ENCODE data around the gene PKNOX1. TPM values are rescaled to one million over a fixed set of nuclear protein-coding genes. Genes with fewer than 3 reads are reported as not detected.
"Not testable (repeated sequence)": the region's sequence is repeated elsewhere in the genome, so short reads cannot be mapped to it uniquely, and the experiment has no call there.

PKNOX1 gene
- total RNA-seq, 1 experiment from 2014 or later, result 30.6 TPM

DNA sequence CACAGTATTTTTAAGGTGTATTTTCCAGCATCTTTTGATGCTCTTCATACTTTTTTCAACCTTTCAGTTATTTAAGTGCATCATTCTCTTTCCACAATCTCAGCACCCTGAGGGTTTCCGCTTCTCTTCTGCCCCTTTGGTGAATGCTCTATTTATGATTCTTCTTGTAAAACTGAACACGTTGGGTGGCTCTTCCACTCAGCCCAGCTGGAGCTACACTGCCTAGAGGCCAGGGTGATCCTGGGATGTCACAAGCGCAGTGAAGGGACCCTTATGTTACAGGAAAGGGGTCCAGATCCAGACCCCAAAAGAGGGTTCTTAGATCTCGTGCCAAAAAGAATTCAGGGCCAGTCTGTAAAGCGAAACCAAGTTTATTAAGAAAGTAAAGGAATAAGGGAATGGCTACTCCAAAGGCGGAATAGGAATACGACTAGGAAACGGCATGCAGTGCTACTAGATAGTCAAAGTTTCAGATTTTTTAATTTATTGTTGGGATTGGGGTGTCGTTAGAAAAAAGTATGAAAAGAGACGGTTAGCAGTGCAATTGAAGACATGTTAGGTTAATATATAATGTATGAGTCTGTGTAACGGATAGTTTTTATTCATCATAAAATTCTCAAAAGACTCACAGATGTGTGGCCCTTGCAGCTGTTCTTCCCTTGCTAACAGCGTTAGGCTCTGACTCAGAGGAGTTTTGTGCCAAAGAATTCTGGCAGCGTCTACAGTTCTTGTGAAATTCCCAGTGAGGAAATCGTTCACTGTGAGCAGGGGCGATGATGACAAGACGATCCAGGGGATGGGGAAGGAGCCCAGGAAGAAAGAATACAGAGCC, 34.6 kb upstream of the PKNOX1 start:
- peaks cover 7% of the 10 kb centered on the region for H3K4me1 ChIP-seq (ENCODE audit: insufficient read depth, low read length, poor library complexity, severe bottlenecking)
- no peaks in the 10 kb centered on the region for H3K27me3 ChIP-seq (replicated peaks; ENCODE audit: insufficient read depth, low read depth, low read length, poor library complexity)
- CTCF ChIA-PET, result interaction anchor here (0.7 kb wide), 1 partner anchor 76 kb away, joined by 11 read pairs; no protein-coding TSS in a partner anchor
- H3K4me3 ChIP-seq (ENCODE audit: low read depth, low read length, poor library complexity, severe bottlenecking), result no peak overlapping the region
- TF ChIP-seq, protein P1, sequence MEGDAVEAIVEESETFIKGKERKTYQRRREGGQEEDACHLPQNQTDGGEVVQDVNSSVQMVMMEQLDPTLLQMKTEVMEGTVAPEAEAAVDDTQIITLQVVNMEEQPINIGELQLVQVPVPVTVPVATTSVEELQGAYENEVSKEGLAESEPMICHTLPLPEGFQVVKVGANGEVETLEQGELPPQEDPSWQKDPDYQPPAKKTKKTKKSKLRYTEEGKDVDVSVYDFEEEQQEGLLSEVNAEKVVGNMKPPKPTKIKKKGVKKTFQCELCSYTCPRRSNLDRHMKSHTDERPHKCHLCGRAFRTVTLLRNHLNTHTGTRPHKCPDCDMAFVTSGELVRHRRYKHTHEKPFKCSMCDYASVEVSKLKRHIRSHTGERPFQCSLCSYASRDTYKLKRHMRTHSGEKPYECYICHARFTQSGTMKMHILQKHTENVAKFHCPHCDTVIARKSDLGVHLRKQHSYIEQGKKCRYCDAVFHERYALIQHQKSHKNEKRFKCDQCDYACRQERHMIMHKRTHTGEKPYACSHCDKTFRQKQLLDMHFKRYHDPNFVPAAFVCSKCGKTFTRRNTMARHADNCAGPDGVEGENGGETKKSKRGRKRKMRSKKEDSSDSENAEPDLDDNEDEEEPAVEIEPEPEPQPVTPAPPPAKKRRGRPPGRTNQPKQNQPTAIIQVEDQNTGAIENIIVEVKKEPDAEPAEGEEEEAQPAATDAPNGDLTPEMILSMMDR (conservative IDR thresholded peaks at IDR 0.05; ENCODE audit: low read depth, low read length), result no peak
- no peak for TF ChIP-seq EZH2 (IDR thresholded peaks at IDR 0.05; ENCODE audit: borderline replicate concordance, low read depth, low read length, poor library complexity, severe bottlenecking)
- intact Hi-C loops (cut with micrococcal nuclease; ENCODE audit: unreplicated experiment), result no loop called here
- DNase-seq (ENCODE audit: low spot score), result peak; percentile 90
- POLR2A ChIA-PET (ENCODE audit: low non-redundant PET), result no interaction called here
- peak overlapping the region; percentile 60 for H3K27ac ChIP-seq (ENCODE audit: low read depth, low read length, poor library complexity, severe bottlenecking)
- no peaks in the 10 kb centered on the region for H3K36me3 ChIP-seq (ENCODE audit: insufficient read depth, low read length, poor library complexity, severe bottlenecking)
- no peaks in the 10 kb centered on the region for H3K9me3 ChIP-seq (ENCODE audit: low read depth, low read length, poor library complexity, severe bottlenecking)
- BruUV-seq (replicated peaks), result no TSS peak

DNA sequence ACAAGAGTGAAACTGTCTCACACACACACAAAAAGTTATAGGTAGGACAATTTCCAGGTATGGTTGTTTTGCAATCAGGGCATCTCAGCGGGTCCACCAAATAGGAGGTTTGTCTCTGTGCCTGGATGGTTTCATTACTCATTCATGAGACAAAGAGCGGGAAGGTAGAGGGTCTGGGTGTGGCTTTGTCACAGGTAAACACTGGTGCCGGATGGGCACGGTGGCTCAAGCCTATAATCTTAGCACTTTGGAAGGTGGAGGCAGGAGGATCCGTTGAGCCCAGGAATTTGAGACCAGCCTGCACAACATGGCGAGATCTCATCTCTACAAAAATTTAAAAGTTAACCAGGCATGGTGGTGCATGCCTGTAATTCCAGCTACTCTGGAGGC, 32.7 kb upstream of the PKNOX1 start:
- ChIA-PET CTCF (no interaction called here), POLR2A (ENCODE audit: low non-redundant PET) (no interaction called here)
- H3K9me3 ChIP-seq (ENCODE audit: low read depth, low read length, poor library complexity, severe bottlenecking), result no peaks in the 10 kb centered on the region
- H3K36me3 ChIP-seq (ENCODE audit: insufficient read depth, low read length, poor library complexity, severe bottlenecking), result no peaks in the 10 kb centered on the region
- no peak overlapping the region for H3K4me3 ChIP-seq (ENCODE audit: low read depth, low read length, poor library complexity, severe bottlenecking)
- DNase-seq (ENCODE audit: low spot score), result no peak
- H3K4me1 ChIP-seq (ENCODE audit: insufficient read depth, low read length, poor library complexity, severe bottlenecking), result peaks cover 7% of the 10 kb centered on the region
- H3K27ac ChIP-seq (ENCODE audit: low read depth, low read length, poor library complexity, severe bottlenecking), result no peak overlapping the region
- intact Hi-C loops (cut with micrococcal nuclease; ENCODE audit: unreplicated experiment), result no loop called here
- TF ChIP-seq EZH2 (IDR thresholded peaks at IDR 0.05; ENCODE audit: borderline replicate concordance, low read depth, low read length, poor library complexity, severe bottlenecking), result no peak
- TF ChIP-seq, protein P1 (conservative IDR thresholded peaks at IDR 0.05; ENCODE audit: low read depth, low read length), result no peak
- H3K27me3 ChIP-seq (replicated peaks; ENCODE audit: insufficient read depth, low read depth, low read length, poor library complexity), result no peaks in the 10 kb centered on the region
- no TSS peak for BruUV-seq (replicated peaks)

DNA sequence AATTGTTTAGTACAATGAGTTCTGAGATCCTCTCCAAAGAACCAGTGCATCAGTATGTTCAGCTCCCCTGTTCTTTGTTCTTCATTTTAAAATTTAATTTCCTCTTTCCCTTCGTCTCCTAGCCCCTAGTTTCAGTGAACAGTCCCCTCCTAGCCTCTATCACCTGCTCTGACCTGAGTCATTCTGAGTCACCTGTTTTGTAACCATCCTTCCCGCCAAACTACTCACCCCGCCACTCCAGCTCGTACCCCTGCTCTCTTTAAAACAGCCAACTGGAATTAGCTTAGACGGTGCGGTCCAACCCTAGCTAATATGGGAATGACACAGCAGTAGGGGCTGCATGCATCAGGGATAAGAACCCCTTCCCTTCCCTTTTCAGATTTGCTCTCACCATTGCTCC, 32.1 kb upstream of the PKNOX1 start:
- H3K9me3 ChIP-seq (ENCODE audit: low read depth, low read length, poor library complexity, severe bottlenecking), result no peaks in the 10 kb centered on the region
- no peaks in the 10 kb centered on the region for H3K27me3 ChIP-seq (replicated peaks; ENCODE audit: insufficient read depth, low read depth, low read length, poor library complexity)
- ChIA-PET CTCF (no interaction called here), POLR2A (ENCODE audit: low non-redundant PET) (no interaction called here)
- intact Hi-C loops (cut with micrococcal nuclease; ENCODE audit: unreplicated experiment), result no loop called here
- DNase-seq (ENCODE audit: low spot score), result no peak
- H3K4me3 ChIP-seq (ENCODE audit: low read depth, low read length, poor library complexity, severe bottlenecking), result no peak overlapping the region
- peaks cover 7% of the 10 kb centered on the region for H3K4me1 ChIP-seq (ENCODE audit: insufficient read depth, low read length, poor library complexity, severe bottlenecking)
- no peaks in the 10 kb centered on the region for H3K36me3 ChIP-seq (ENCODE audit: insufficient read depth, low read length, poor library complexity, severe bottlenecking)
- no peak overlapping the region for H3K27ac ChIP-seq (ENCODE audit: low read depth, low read length, poor library complexity, severe bottlenecking)
- BruUV-seq (replicated peaks), result no TSS peak
- TF ChIP-seq, protein P1 (conservative IDR thresholded peaks at IDR 0.05; ENCODE audit: low read depth, low read length), result no peak

DNA sequence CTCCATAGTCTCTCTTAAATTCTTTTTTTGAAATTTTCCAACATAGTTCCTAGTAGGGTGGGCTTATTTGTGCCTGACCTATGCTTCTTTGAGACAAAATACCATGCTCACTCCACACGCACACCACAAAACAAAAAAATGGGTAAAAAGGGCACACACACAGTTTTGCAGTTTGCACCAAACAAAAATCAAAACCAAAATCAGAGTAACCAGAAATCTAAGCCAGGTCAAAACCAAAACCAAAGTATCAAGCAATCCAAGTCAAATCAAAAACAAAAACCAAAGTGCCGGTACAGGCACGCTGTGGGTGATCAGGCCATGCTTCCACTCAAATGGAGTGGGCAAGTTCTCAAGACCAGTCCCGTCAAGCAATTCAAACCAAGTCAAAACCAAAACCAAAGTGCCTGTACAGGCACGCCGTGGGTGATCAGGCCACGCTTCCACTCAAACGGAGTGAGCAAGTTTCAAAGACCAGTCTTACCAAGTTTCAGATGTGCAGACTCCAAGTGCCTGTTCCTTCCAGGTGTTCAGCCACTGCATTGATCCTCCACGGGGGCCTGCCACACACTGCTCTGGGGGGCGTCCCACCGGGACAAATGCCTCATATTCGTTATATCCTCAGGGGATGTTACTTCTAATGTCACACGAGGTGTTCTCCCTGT, 25.1 kb upstream of the PKNOX1 start:
- POLR2A ChIA-PET (ENCODE audit: low non-redundant PET); BruUV-seq (replicated peaks): not testable (repeated sequence)

DNA sequence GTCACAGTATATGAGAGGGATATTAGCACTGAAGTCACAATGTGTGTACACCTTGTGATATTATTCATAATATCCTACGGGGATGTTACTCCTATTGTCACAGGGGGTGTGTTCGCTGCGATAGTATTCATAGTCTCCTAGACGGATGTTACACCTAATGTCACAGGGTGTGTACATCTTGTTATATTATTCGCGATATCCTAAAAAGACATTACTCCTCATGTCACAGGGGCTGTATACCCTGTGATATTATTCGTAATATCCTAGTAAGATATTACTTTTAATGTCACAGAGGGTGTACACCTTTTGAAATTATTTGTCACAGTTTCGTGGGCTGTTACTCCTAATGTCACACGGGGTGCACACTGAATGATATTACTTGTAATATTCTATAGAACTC, 23.2 kb upstream of the PKNOX1 start:
- H3K9me3 ChIP-seq (ENCODE audit: low read depth, low read length, poor library complexity, severe bottlenecking); POLR2A ChIA-PET (ENCODE audit: low non-redundant PET); intact Hi-C loops (cut with micrococcal nuclease; ENCODE audit: unreplicated experiment); H3K36me3 ChIP-seq (ENCODE audit: insufficient read depth, low read length, poor library complexity, severe bottlenecking); DNase-seq (ENCODE audit: low spot score); H3K27me3 ChIP-seq (replicated peaks; ENCODE audit: insufficient read depth, low read depth, low read length, poor library complexity); H3K4me1 ChIP-seq (ENCODE audit: insufficient read depth, low read length, poor library complexity, severe bottlenecking); H3K27ac ChIP-seq (ENCODE audit: low read depth, low read length, poor library complexity, severe bottlenecking); CTCF ChIA-PET; H3K4me3 ChIP-seq (ENCODE audit: low read depth, low read length, poor library complexity, severe bottlenecking); BruUV-seq (replicated peaks): not testable (repeated sequence)

More for the DNA sequence above, 25.1 kb upstream of the PKNOX1 start:
- H3K27ac ChIP-seq (ENCODE audit: low read depth, low read length, poor library complexity, severe bottlenecking); intact Hi-C loops (cut with micrococcal nuclease; ENCODE audit: unreplicated experiment); H3K27me3 ChIP-seq (replicated peaks; ENCODE audit: insufficient read depth, low read depth, low read length, poor library complexity); DNase-seq (ENCODE audit: low spot score); CTCF ChIA-PET; H3K4me1 ChIP-seq (ENCODE audit: insufficient read depth, low read length, poor library complexity, severe bottlenecking); H3K4me3 ChIP-seq (ENCODE audit: low read depth, low read length, poor library complexity, severe bottlenecking); H3K9me3 ChIP-seq (ENCODE audit: low read depth, low read length, poor library complexity, severe bottlenecking); H3K36me3 ChIP-seq (ENCODE audit: insufficient read depth, low read length, poor library complexity, severe bottlenecking): not testable (repeated sequence)

All from A673 (cell line).